Upper lobe of left lung (tissue), 6 donors: ENCODE measurements around the gene SDCBP2. TPM values are rescaled to one million over a fixed set of nuclear protein-coding genes. Genes with fewer than 3 reads are reported as not detected.

Source experiments
- ATAC-seq, 2 donors: fragments of 200-7000 bp; cut with Tn5 transposase; one replicate each; pipeline ENCODE4 v1.9.1; 2022; ENCODE audit warnings: mild to moderate bottlenecking in 2 of 2, moderate library complexity in 2 of 2; ENCODE audit not compliant: low FRiP score in 2 of 2
- DNase-seq, 2 donors: peaks; one replicate each; pipeline ENCODE4 v3.0.0-alpha.2; 2019 to 2020
- H3K27ac ChIP-seq, 4 donors: fragments of 200-600 bp; sonication (generic); one replicate each; pipeline ENCODE4 v1.5.1; 2016 to 2019
- H3K27me3 ChIP-seq, 4 donors: fragments of 200-600 bp; sonication (generic); one replicate each; pipeline ENCODE4 v1.5.1; 2017 to 2019
- H3K36me3 ChIP-seq, 4 donors: fragments of 200-600 bp; sonication (generic); one replicate each; pipeline ENCODE4 v1.5.1; 2016 to 2019
- H3K4me1 ChIP-seq, 4 donors: fragments of 200-600 bp; sonication (generic); one replicate each; pipeline ENCODE4 v1.5.1; 2018 to 2019
- H3K4me3 ChIP-seq, 4 donors: fragments of 200-600 bp; sonication (generic); one replicate each; pipeline ENCODE4 v1.5.1; 2017 to 2019; ENCODE audit warnings: mild to moderate bottlenecking in 2 of 4, moderate library complexity in 1 of 4
- H3K9me3 ChIP-seq, 4 donors: fragments of 200-600 bp; sonication (generic); one replicate each; pipeline ENCODE4 v1.5.1; 2018 to 2019
- EP300 ChIP-seq, 4 donors: sonication (generic); formaldehyde crosslinking; IDR thresholded peaks; one replicate each; pipeline ENCODE4 v1.5.1; 2017; ENCODE audit warnings: antibody characterized with exemption in 4 of 4, control low read depth in 2 of 4
- POLR2A ChIP-seq, 4 donors: fragments of 450-650 bp; IDR thresholded peaks; one replicate each; pipeline ENCODE4 v1.5.1; 2016 to 2017; ENCODE audit warnings: antibody characterized with exemption in 4 of 4, mild to moderate bottlenecking in 2 of 4
- POLR2AphosphoS5 ChIP-seq, 2 donors: sonication (generic); formaldehyde crosslinking; IDR thresholded peaks; one replicate each; pipeline ENCODE4 v1.5.1; 2017; ENCODE audit warnings: antibody characterized with exemption in 2 of 2
- WGBS, 2 donors: methylation state at CpG; one replicate each; pipeline ENCODE4 v1.1.5; 2017 to 2018; 5-methylcytosine and 5-hydroxymethylcytosine counted together
- total RNA-seq, 6 donors: library from RNA; depleted of rRNA in 4 of 6; stranded (reverse); fragments of >200 nt in 4 of 6; gene quantifications; one replicate each; pipeline versions ENCODE4 v1.1.0 to v1.2.1, GENCODE V29; 2016 to 2021
- TF ChIP-seq, protein P1 (sequence below), 6 experiments: fragments of 450-650 bp in 4 of 6; fragments of 200-600 bp in 2 of 6; sonication (generic) in 2 of 6; IDR thresholded peaks; one replicate each; pipeline ENCODE4 v1.5.1; 2016 to 2019; ENCODE audit warnings: antibody characterized with exemption in 6 of 6
- donor health status: DM: no; HTN: no; CAD: no; lungs with moderate emphysema.
- donor health status: DM: no; HTN: yes; CAD: no; lungs with severe emphysema.

Gene SDCBP2
- total RNA-seq, 6 donors from 2014 or later, result 6.3 to 34.0 (median 15.9) TPM

DNA sequence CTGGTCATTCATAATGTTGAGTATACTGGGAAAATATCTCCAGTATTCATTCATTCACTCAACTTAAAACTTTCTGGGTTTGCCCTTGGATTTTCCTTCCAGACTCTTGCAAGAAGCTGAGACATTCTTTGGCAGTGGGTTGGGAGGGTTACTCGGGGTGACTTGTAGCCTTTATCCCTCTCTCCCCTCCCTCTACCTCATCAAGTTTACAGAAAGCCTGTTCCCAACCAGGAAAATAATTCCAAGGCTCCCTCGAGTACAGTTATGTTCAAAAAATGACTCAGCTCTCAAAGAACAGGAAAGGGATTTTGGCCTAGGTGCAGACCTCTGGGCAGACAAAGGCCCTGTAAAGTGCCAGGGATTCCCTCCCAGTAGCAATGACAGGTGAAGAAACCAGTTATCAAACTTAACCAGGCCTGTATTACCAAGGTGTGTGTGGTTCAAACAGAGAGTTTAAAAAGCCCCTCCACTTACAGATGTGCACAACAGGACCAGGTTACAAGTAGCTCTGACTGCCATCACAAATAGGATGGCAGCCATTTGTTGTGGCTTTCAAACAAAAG, 41.7 kb upstream of the SDCBP2 start:
- Histone ChIP-seq H3K4me1 (peaks cover 37 to 56% (median 45%) of the 10 kb centered on the region in 4 donors), H3K27ac (peak overlapping the region in 3 of 4 donors; percentile 5 to 57 (median 18)), H3K36me3 (peaks cover 0 to 88% (median 19%) of the 10 kb centered on the region in 4 donors), H3K4me3 (no peak overlapping the region), H3K27me3 (no peaks in the 10 kb centered on the region), H3K9me3 (no peaks in the 10 kb centered on the region)
- DNase-seq, result no peak
- peak in 1 of 2 donors; percentile 87 for ATAC-seq
- TF ChIP-seq EP300 (IDR thresholded peaks at IDR 0.05), result no peak
- no peak for TF ChIP-seq POLR2AphosphoS5 (IDR thresholded peaks at IDR 0.05)
- TF ChIP-seq, protein P1, sequence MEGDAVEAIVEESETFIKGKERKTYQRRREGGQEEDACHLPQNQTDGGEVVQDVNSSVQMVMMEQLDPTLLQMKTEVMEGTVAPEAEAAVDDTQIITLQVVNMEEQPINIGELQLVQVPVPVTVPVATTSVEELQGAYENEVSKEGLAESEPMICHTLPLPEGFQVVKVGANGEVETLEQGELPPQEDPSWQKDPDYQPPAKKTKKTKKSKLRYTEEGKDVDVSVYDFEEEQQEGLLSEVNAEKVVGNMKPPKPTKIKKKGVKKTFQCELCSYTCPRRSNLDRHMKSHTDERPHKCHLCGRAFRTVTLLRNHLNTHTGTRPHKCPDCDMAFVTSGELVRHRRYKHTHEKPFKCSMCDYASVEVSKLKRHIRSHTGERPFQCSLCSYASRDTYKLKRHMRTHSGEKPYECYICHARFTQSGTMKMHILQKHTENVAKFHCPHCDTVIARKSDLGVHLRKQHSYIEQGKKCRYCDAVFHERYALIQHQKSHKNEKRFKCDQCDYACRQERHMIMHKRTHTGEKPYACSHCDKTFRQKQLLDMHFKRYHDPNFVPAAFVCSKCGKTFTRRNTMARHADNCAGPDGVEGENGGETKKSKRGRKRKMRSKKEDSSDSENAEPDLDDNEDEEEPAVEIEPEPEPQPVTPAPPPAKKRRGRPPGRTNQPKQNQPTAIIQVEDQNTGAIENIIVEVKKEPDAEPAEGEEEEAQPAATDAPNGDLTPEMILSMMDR (IDR thresholded peaks at IDR 0.05), result no peak
- TF ChIP-seq POLR2A (IDR thresholded peaks at IDR 0.05), result no peak
- WGBS, 2 donors, result 37 to 46% methylated on average over 2 of the region's 2 CpGs

DNA sequence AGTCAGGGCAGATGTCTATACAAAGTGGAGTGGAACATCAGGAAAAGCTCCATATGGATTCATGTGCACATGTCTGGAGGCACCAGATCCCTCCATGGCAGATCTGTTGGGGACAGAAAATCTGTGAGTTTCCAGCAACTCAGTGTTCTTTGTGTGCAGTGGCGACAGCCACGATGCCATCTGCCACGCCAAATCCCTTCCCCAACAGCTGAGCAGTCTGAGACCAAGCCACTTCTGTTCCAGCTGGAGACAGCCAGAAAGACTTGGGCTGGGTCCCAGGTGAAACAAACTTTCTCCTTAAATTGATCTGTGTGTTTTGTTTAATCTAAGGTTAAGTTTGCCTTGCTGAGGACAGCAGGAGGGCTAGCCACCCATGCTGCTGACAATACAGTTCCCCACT, 41.0 kb upstream of the SDCBP2 start:
- DNase-seq (no peak), ATAC-seq (no peak)
- H3K27ac ChIP-seq, result peak overlapping the region in 2 of 4 donors; percentile 5
- no peaks in the 10 kb centered on the region for H3K27me3 ChIP-seq
- TF ChIP-seq POLR2A (IDR thresholded peaks at IDR 0.05), result no peak
- no peak for TF ChIP-seq EP300 (IDR thresholded peaks at IDR 0.05)
- TF ChIP-seq, protein P1 (IDR thresholded peaks at IDR 0.05), result no peak
- TF ChIP-seq POLR2AphosphoS5 (IDR thresholded peaks at IDR 0.05), result no peak
- H3K4me3 ChIP-seq, result no peak overlapping the region
- H3K36me3 ChIP-seq, result peaks cover 0 to 90% (median 19%) of the 10 kb centered on the region in 4 donors
- WGBS, 2 donors, result 79 to 91% methylated on average over 3 of the region's 3 CpGs
- no peaks in the 10 kb centered on the region for H3K9me3 ChIP-seq
- H3K4me1 ChIP-seq, result peaks cover 30 to 50% (median 39%) of the 10 kb centered on the region in 4 donors

DNA sequence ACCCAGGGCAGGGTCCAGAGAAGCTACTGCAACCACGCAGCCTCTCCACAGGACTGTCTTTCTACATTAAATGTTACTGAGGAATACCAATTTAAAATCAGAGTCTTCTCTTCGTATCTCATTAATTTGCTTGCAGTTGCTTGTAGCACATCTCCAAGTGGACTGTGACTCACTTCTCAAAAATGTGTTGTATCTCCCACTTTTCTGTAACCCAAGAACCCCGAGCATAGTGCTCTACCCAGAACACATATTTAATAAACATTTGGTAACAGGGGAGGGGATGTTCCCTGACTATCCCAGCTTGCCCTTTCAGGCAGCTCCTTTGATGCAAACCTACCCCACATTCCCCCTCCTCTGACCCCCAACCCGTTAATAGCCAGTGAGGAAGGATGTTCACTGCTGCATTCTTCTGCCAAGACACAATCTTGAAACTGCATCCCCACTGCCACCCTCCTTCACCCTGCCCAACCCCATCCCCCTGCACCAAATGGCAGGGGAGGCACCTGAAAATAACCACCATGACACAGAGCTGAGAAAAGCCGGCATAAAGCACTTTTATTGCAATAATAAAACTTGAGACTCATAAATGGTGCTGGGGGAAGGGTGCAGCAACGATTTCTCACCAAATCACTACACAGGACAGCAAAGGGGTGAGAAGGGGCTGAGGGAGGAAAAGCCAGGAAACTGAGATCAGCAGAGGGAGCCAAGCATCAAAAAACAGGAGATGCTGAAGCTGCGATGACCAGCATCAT, 39.7 kb upstream of the SDCBP2 start:
- no peak for ATAC-seq
- Histone ChIP-seq H3K27ac (peak overlapping the region in 1 of 4 donors; percentile 27), H3K27me3 (no peaks in the 10 kb centered on the region), H3K4me3 (no peak overlapping the region), H3K36me3 (peaks cover 0 to 80% (median 17%) of the 10 kb centered on the region in 4 donors), H3K9me3 (no peaks in the 10 kb centered on the region), H3K4me1 (peaks cover 35 to 46% (median 44%) of the 10 kb centered on the region in 4 donors)
- no peak for TF ChIP-seq POLR2AphosphoS5 (IDR thresholded peaks at IDR 0.05)
- TF ChIP-seq, protein P1 (IDR thresholded peaks at IDR 0.05), result no peak
- TF ChIP-seq POLR2A (IDR thresholded peaks at IDR 0.05), result no peak
- no peak for DNase-seq
- WGBS, 2 donors, result 75 to 79% methylated on average over 7 of the region's 7 CpGs

DNA sequence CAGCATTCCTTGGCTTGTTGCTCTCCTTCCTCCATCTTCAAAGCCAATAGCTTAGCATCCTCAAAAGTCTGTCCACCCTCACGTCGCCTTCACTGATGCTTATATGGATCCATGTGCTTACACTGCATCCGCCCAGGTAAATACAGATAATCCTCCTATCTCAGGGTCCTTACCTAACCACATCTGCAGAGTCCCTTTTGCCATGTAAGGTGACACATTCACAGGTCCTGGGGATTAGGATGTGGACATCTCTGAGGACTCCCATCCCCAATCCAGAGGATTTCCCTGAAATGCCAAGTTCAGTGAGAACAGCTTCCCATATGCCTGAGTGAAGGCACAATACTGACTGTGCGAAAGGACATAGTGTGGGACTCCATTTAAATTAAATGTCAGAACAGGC, 38.5 kb upstream of the SDCBP2 start:
- Histone ChIP-seq H3K27me3 (no peaks in the 10 kb centered on the region), H3K36me3 (peaks cover 0 to 73% (median 17%) of the 10 kb centered on the region in 4 donors), H3K4me1 (peaks cover 37 to 46% (median 40%) of the 10 kb centered on the region in 4 donors), H3K27ac (no peak overlapping the region), H3K4me3 (no peak overlapping the region), H3K9me3 (no peaks in the 10 kb centered on the region)
- DNase-seq (no peak), ATAC-seq (no peak)
- no peak for TF ChIP-seq POLR2A (IDR thresholded peaks at IDR 0.05)
- TF ChIP-seq, protein P1 (IDR thresholded peaks at IDR 0.05), result no peak
- no peak for TF ChIP-seq POLR2AphosphoS5 (IDR thresholded peaks at IDR 0.05)
- no peak for TF ChIP-seq EP300 (IDR thresholded peaks at IDR 0.05)
- WGBS, 2 donors, result 89 to 96% methylated on average over 4 of the region's 4 CpGs
